Measurements from ENCODE around the gene IL25. TPM values are rescaled to one million over a fixed set of nuclear protein-coding genes. Genes with fewer than 3 reads are reported as not detected.

The IL25 gene
- total and polyA plus RNA-seq, 2 of the 13 experiments (the other 11 are each of a cell fraction or from before 2014, with no cell fraction given), result not detected

DNA sequence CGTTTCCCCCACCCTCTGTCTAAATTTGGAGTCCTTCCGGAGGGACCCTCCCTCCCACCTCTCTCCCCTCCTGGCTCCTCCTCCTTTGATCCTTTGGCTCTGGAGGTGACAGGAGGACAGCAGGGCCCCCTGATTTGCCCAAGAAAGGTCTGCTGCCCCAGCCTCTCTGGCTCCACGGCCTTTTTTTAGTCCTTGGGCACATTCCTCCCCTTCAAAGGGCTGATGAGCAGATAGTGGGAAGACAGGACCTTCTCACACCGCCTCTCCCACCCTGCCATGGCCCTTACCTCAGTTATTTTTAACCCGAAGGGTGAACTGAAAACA lies 35.7 kb downstream of the IL25 start:
- TF ChIP-seq ZNF816 (CRISPR knock-in tag; IDR thresholded peaks at IDR 0.05; ENCODE audit: borderline replicate concordance), result no peak

DNA sequence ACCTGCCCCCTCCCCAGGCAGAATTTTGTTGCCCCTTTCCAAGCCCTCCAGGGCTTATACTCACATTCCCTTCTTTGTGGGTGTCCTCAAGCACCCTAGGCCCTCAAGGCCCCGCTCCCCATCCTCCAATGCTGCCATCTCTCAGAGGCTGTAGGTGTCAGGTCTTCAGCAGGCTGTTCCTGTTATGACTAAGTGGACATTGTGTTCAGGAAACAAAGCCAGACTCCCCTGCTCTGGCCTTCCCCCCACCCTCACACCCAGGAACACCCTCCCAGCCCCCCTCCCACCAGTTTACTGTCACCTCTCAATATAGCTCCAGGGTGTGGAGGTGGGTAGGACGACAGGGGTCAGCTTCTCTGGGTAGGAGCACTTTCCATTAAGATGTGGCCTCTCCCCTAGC lies 36.9 kb downstream of the IL25 start:
- Histone ChIP-seq H3K36me3 (replicated peaks in 1 of 2; ENCODE audit: control insufficient read depth in 1 of 2, insufficient read depth in 2 of 2, low read length in 2 of 2) (no peaks in the 10 kb centered on the region), H3K9ac (ENCODE audit: insufficient read depth, low read depth, low read length) (no peak overlapping the region), H3K27me3 (ENCODE audit: control insufficient read depth in 1 of 2, insufficient read depth in 2 of 2, low read length in 2 of 2) (peaks cover 52 to 100% of the 10 kb centered on the region in 2 experiments), H3K27ac (ENCODE audit: extremely low read length, insufficient read depth, low read length) (no peak overlapping the region), H3K4me2 (ENCODE audit: low read depth, low read length) (no peak overlapping the region), H3K9me3 (ENCODE audit: low read length) (no peaks in the 10 kb centered on the region), H3K4me3 (replicated peaks in 1 of 3; ENCODE audit: insufficient read depth in 1 of 3, low read depth in 2 of 3, low read length in 3 of 3) (no peak overlapping the region), H2AFZ (ENCODE audit: low read length) (no peak overlapping the region), H3K79me2 (ENCODE audit: insufficient read depth, low read length) (no peaks in the 10 kb centered on the region), H4K20me1 (ENCODE audit: insufficient read depth, low read length) (no peaks in the 10 kb centered on the region), H3K4me1 (ENCODE audit: insufficient read depth, low read length) (no peaks in the 10 kb centered on the region)
- intact Hi-C loops (cut with micrococcal nuclease; ENCODE audit: unreplicated experiment), result no loop called here
- WGBS (ENCODE audit: low lambda C conversion rate), result 0% methylated on average over 2 of the region's 2 CpGs
- ATAC-seq (no peak), FAIRE-seq (no peak), DNase-seq (ENCODE audit: low spot score) (no peak)
- CTCF ChIA-PET (ENCODE audit: low intra/inter-chr PET ratio, low total read pairs), result no interaction called here
- in situ Hi-C loops (cut with HindIII; ENCODE audit: extremely low pct_ligation_motif_present, low pct_unique_long_range_greater_than_20kb), result no loop called here
- POLR2A ChIA-PET, result interaction anchor here (1.5 kb wide), 1 partner anchor 60 kb away, joined by 4 read pairs; the partner anchor contains the start of gene NGDN
- no TSS peak for BruUV-seq (replicated peaks)
- TF ChIP-seq ZNF251 (CRISPR knock-in tag; IDR thresholded peaks at IDR 0.05) (no peak), TCF7 (IDR thresholded peaks at IDR 0.05; ENCODE audit: low read depth) (no peak), ZNF782 (CRISPR knock-in tag; IDR thresholded peaks at IDR 0.05; ENCODE audit: borderline replicate concordance) (no peak), CREM (IDR thresholded peaks at IDR 0.05) (no peak), CREM (CRISPR knock-in tag; IDR thresholded peaks at IDR 0.05) (no peak), TEAD3 (CRISPR knock-in tag; optimal IDR thresholded peaks at IDR 0.05; ENCODE audit: borderline replicate concordance) (no peak), SRF (IDR thresholded peaks at IDR 0.05; ENCODE audit: low read depth, low read length) (no peak), ZNF138 (CRISPR knock-in tag; IDR thresholded peaks at IDR 0.05; ENCODE audit: low read depth) (no peak), ZNF776 (CRISPR knock-in tag; IDR thresholded peaks at IDR 0.05) (no peak)
- TF ChIP-seq, protein P1, sequence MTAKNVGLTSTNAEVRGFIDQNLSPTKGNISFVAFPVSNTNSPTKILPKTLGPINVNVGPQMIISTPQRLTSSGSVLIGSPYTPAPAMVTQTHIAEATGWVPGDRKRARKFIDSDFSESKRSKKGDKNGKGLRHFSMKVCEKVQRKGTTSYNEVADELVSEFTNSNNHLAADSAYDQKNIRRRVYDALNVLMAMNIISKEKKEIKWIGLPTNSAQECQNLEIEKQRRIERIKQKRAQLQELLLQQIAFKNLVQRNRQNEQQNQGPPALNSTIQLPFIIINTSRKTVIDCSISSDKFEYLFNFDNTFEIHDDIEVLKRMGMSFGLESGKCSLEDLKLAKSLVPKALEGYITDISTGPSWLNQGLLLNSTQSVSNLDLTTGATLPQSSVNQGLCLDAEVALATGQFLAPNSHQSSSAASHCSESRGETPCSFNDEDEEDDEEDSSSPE (CRISPR knock-in tag; IDR thresholded peaks at IDR 0.05), result no peak

More for the DNA sequence above, 35.7 kb downstream of the IL25 start:
- no TSS peak for BruUV-seq (replicated peaks)
- CTCF ChIA-PET (ENCODE audit: low intra/inter-chr PET ratio, low total read pairs), result no interaction called here
- H3K4me2 ChIP-seq (ENCODE audit: low read depth, low read length), result no peak overlapping the region
- no peaks in the 10 kb centered on the region for H3K9me3 ChIP-seq (ENCODE audit: low read length)
- ATAC-seq, result no peak
- no peak for FAIRE-seq
- H3K9ac ChIP-seq (ENCODE audit: insufficient read depth, low read depth, low read length), result no peak overlapping the region
- H3K4me1 ChIP-seq (ENCODE audit: insufficient read depth, low read length), result no peaks in the 10 kb centered on the region
- no peaks in the 10 kb centered on the region for H3K79me2 ChIP-seq (ENCODE audit: insufficient read depth, low read length)
- H4K20me1 ChIP-seq (ENCODE audit: insufficient read depth, low read length), result no peaks in the 10 kb centered on the region
- in situ Hi-C loops (cut with HindIII; ENCODE audit: extremely low pct_ligation_motif_present, low pct_unique_long_range_greater_than_20kb), result no loop called here
- no peak overlapping the region for H3K27ac ChIP-seq (ENCODE audit: extremely low read length, insufficient read depth, low read length)
- H3K27me3 ChIP-seq (ENCODE audit: control insufficient read depth in 1 of 2, insufficient read depth in 2 of 2, low read length in 2 of 2), result peaks cover 55 to 100% of the 10 kb centered on the region in 2 experiments
- POLR2A ChIA-PET, result no interaction called here
- 2% methylated on average over 5 of the region's 5 CpGs for WGBS (ENCODE audit: low lambda C conversion rate)
- no peaks in the 10 kb centered on the region for H3K36me3 ChIP-seq (replicated peaks in 1 of 2; ENCODE audit: control insufficient read depth in 1 of 2, insufficient read depth in 2 of 2, low read length in 2 of 2)
- no peak overlapping the region for H3K4me3 ChIP-seq (replicated peaks in 1 of 3; ENCODE audit: insufficient read depth in 1 of 3, low read depth in 2 of 3, low read length in 3 of 3)
- intact Hi-C loops (cut with micrococcal nuclease; ENCODE audit: unreplicated experiment), result no loop called here
- no peak for DNase-seq (ENCODE audit: low spot score)
- H2AFZ ChIP-seq (ENCODE audit: low read length), result no peak overlapping the region

Data from HepG2 (cell line).